HEK293 (cell line): ENCODE measurements around the gene IPO11.

ENCODE experiments used
- CTCF ChIA-PET: fragments of 350-600 bp; formaldehyde crosslinking; extraction: SDS; loops from one replicate; lab custom pipeline; 2021; ENCODE audit warnings: antibody characterized with exemption; lab: Yijun Ruan, JAX
- POLR2A ChIA-PET: fragments of 300-600 bp; formaldehyde crosslinking; extraction: SDS; loops from one replicate; lab custom pipeline; 2020; ENCODE audit warnings: antibody characterized with exemption, inconsistent platforms; lab: Yijun Ruan, JAX
- H3K27ac ChIP-seq: fragments of 200-500 bp; sonication (Bioruptor generic); 2 replicates; pipeline ENCODE4 v1.5.1; 2014; ENCODE audit warnings: low read depth, low read length, control low read depth, inconsistent platforms; ENCODE audit errors: extremely low read depth
- H3K36me3 ChIP-seq, 2 experiments: fragments of 200-500 bp in 1 of 2; sonication (Bioruptor generic) in 1 of 2; 1 replicate in 1 of 2; 2 replicates in 1 of 2; pipeline ENCODE4 v1.5.1; 2014 to 2017; ENCODE audit warnings: inconsistent platforms in 2 of 2, low read length in 2 of 2; ENCODE audit not compliant: control insufficient read depth in 2 of 2, insufficient read depth in 1 of 2
- H3K4me1 ChIP-seq: fragments of 200-500 bp; sonication (Bioruptor generic); 2 replicates; pipeline ENCODE4 v1.5.1; 2014; ENCODE audit warnings: mild to moderate bottlenecking, low read length, inconsistent platforms; ENCODE audit not compliant: control insufficient read depth, insufficient read depth
- H3K4me3 ChIP-seq: 2 replicates; pipeline ENCODE4 v1.5.1; 2011; ENCODE audit warnings: low read depth, mild to moderate bottlenecking, control low read depth, low read length, moderate library complexity
- H3K9me3 ChIP-seq: fragments of 200-500 bp; sonication (Bioruptor generic); 2 replicates; pipeline ENCODE4 v1.5.1; 2014; ENCODE audit warnings: low read depth, low read length, inconsistent platforms; ENCODE audit not compliant: control insufficient read depth, insufficient read depth
- GFI1B ChIP-seq: fragments of 450-650 bp; formaldehyde crosslinking; IDR thresholded peaks from 2 replicates; pipeline ENCODE4 v1.5.1; 2016; ENCODE audit warnings: missing biosample characterization, missing genetic modification characterization
- GLIS2 ChIP-seq: fragments of 450-650 bp; formaldehyde crosslinking; IDR thresholded peaks from 2 replicates; pipeline ENCODE4 v1.5.1; 2016; ENCODE audit warnings: missing biosample characterization, missing genetic modification characterization
- IKZF3 ChIP-seq: fragments of 450-650 bp; IDR thresholded peaks from 2 replicates; pipeline ENCODE4 v1.5.0; 2018; ENCODE audit warnings: missing biosample characterization, mild to moderate bottlenecking, missing genetic modification characterization, moderate library complexity
- MYNN ChIP-seq: fragments of 450-650 bp; formaldehyde crosslinking; IDR thresholded peaks from 2 replicates; pipeline ENCODE4 v1.5.1; 2016; ENCODE audit warnings: missing biosample characterization, missing genetic modification characterization, borderline replicate concordance
- REST ChIP-seq: fragments of 450-650 bp; formaldehyde crosslinking; IDR thresholded peaks from 2 replicates; pipeline ENCODE4 v1.5.1; 2016; ENCODE audit warnings: missing biosample characterization, missing genetic modification characterization
- YY1 ChIP-seq: fragments of 450-650 bp; formaldehyde crosslinking; IDR thresholded peaks from 2 replicates; pipeline ENCODE4 v1.5.1; 2018; ENCODE audit warnings: missing biosample characterization, missing genetic modification characterization
- ZBTB48 ChIP-seq: fragments of 450-650 bp; formaldehyde crosslinking; IDR thresholded peaks from 2 replicates; pipeline ENCODE4 v1.5.1; 2016; ENCODE audit warnings: missing biosample characterization, missing genetic modification characterization
- ZFP37 ChIP-seq: fragments of 450-650 bp; formaldehyde crosslinking; IDR thresholded peaks from 2 replicates; pipeline ENCODE4 v1.5.1; 2016; ENCODE audit warnings: missing biosample characterization, missing genetic modification characterization
- ZNF10 ChIP-seq: fragments of 450-650 bp; formaldehyde crosslinking; IDR thresholded peaks from 2 replicates; pipeline ENCODE4 v1.5.1; 2017; ENCODE audit warnings: missing biosample characterization, missing genetic modification characterization
- ZNF155 ChIP-seq: fragments of 450-650 bp; formaldehyde crosslinking; IDR thresholded peaks from 2 replicates; pipeline ENCODE4 v1.5.1; 2016; ENCODE audit warnings: missing biosample characterization, missing genetic modification characterization
- ZNF19 ChIP-seq: fragments of 450-650 bp; formaldehyde crosslinking; IDR thresholded peaks from 2 replicates; pipeline ENCODE4; 2016; ENCODE audit warnings: missing biosample characterization, missing genetic modification characterization, low read depth
- ZNF202 ChIP-seq: fragments of 450-650 bp; formaldehyde crosslinking; IDR thresholded peaks from 2 replicates; pipeline ENCODE4 v1.5.1; 2016; ENCODE audit warnings: missing biosample characterization, missing genetic modification characterization, borderline replicate concordance
- ZNF211 ChIP-seq: fragments of 450-650 bp; formaldehyde crosslinking; IDR thresholded peaks from 2 replicates; pipeline ENCODE4 v1.5.1; 2016; ENCODE audit warnings: low read depth, missing biosample characterization, missing genetic modification characterization
- ZNF324 ChIP-seq: fragments of 450-650 bp; formaldehyde crosslinking; IDR thresholded peaks from 2 replicates; pipeline ENCODE4 v1.5.1; 2016; ENCODE audit warnings: missing biosample characterization, missing genetic modification characterization
- ZNF473 ChIP-seq: fragments of 450-650 bp; formaldehyde crosslinking; IDR thresholded peaks from 2 replicates; pipeline ENCODE4 v1.5.1; 2017; ENCODE audit warnings: missing biosample characterization, missing genetic modification characterization
- ZNF830 ChIP-seq: fragments of 450-650 bp; IDR thresholded peaks from 2 replicates; pipeline ENCODE4 v1.5.0; 2018; ENCODE audit warnings: missing biosample characterization, missing genetic modification characterization, low read depth, mild to moderate bottlenecking, moderate library complexity
- ZNF843 ChIP-seq: fragments of 450-650 bp; formaldehyde crosslinking; IDR thresholded peaks from 2 replicates; pipeline ENCODE4 v1.5.1; 2016; ENCODE audit warnings: missing biosample characterization, missing genetic modification characterization
- TF ChIP-seq, protein P1 (sequence below): fragments of 450-650 bp; formaldehyde crosslinking; IDR thresholded peaks from 2 replicates; pipeline ENCODE4 v1.5.1; 2016; ENCODE audit warnings: missing biosample characterization, missing genetic modification characterization
- TF ChIP-seq, protein P2 (sequence below): fragments of 450-650 bp; formaldehyde crosslinking; IDR thresholded peaks from 2 replicates; pipeline ENCODE4 v1.5.1; 2016; ENCODE audit warnings: missing biosample characterization, missing genetic modification characterization
- TF ChIP-seq, protein P3 (sequence below): fragments of 450-650 bp; formaldehyde crosslinking; conservative IDR thresholded peaks from 2 replicates; pipeline ENCODE4 v1.5.1; 2016; ENCODE audit warnings: low read depth, missing biosample characterization, missing genetic modification characterization

The IPO11 gene

GRCh38 chr5:62483556-62483955, 71.0 kb downstream of the IPO11 start:
- CTCF ChIA-PET = interaction anchor here (0.6 kb wide), 1 partner anchor 270 kb away, joined by 3 read pairs; no protein-coding TSS in a partner anchor
- H3K27ac ChIP-seq = no peak overlapping the region
- TF ChIP-seq, protein P1, sequence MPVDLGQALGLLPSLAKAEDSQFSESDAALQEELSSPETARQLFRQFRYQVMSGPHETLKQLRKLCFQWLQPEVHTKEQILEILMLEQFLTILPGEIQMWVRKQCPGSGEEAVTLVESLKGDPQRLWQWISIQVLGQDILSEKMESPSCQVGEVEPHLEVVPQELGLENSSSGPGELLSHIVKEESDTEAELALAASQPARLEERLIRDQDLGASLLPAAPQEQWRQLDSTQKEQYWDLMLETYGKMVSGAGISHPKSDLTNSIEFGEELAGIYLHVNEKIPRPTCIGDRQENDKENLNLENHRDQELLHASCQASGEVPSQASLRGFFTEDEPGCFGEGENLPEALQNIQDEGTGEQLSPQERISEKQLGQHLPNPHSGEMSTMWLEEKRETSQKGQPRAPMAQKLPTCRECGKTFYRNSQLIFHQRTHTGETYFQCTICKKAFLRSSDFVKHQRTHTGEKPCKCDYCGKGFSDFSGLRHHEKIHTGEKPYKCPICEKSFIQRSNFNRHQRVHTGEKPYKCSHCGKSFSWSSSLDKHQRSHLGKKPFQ (tag by site-specific recombination) = no peak
- TF ChIP-seq ZNF202 (no peak), ZFP37 (tag by site-specific recombination) (no peak), ZNF324 (no peak)

DNA sequence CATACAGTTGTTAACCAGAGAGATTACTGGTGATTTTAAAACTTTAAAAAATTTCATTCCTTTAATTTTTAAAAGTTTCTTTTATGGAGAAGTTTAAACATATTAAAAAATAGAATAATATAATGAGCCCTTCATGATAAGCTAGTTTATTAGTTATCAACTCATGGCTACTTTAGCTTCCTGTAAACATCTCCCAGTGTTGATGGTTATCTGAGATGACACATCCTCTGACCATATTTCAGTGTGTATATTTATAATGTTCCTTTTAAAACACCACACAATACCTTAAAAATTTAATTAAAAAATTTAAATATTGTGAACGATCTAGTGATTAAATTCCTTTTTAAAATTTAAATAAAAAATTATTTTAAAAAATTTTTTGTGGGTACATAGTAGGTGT, 74.1 kb downstream of the IPO11 start:
- CTCF ChIA-PET = interaction anchor here (0.6 to 1.2 kb wide), 4 partner anchors 26 to 292 kb away, joined by 3 to 4 read pairs (median 4); no protein-coding TSS in a partner anchor
- H3K4me1 ChIP-seq = no peaks in the 10 kb centered on the region
- no peak overlapping the region for H3K27ac ChIP-seq
- H3K4me3 ChIP-seq = no peak overlapping the region
- H3K36me3 ChIP-seq = peaks cover 18% of the 10 kb centered on the region in 2 experiments; a peak in 2 of 3 replicates
- no peaks in the 10 kb centered on the region for H3K9me3 ChIP-seq
- TF ChIP-seq ZNF19 (tag by site-specific recombination) (no peak), ZNF155 (no peak), ZNF473 (tag by site-specific recombination) (no peak), ZNF211 (tag by site-specific recombination) (no peak), IKZF3 (tag by site-specific recombination) (no peak)
- TF ChIP-seq, protein P2, sequence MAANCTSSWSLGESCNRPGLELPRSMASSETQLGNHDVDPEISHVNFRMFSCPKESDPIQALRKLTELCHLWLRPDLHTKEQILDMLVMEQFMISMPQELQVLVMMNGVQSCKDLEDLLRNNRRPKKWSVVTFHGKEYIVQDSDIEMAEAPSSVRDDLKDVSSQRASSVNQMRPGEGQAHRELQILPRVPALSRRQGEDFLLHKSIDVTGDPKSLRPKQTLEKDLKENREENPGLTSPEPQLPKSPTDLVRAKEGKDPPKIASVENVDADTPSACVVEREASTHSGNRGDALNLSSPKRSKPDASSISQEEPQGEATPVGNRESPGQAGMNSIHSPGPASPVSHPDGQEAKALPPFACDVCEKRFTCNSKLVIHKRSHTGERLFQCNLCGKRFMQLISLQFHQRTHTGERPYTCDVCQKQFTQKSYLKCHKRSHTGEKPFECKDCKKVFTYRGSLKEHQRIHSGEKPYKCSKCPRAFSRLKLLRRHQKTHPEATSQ = no peak
- POLR2A ChIA-PET = no interaction called here

More at GRCh38 chr5:62483556-62483955, 71.0 kb downstream of the IPO11 start:
- Histone ChIP-seq H3K4me1 (no peaks in the 10 kb centered on the region), H3K4me3 (no peak overlapping the region), H3K36me3 (peaks cover 7 to 14% of the 10 kb centered on the region in 2 experiments; a peak in 2 of 3 replicates), H3K9me3 (no peaks in the 10 kb centered on the region)
- POLR2A ChIA-PET = no interaction called here

DNA sequence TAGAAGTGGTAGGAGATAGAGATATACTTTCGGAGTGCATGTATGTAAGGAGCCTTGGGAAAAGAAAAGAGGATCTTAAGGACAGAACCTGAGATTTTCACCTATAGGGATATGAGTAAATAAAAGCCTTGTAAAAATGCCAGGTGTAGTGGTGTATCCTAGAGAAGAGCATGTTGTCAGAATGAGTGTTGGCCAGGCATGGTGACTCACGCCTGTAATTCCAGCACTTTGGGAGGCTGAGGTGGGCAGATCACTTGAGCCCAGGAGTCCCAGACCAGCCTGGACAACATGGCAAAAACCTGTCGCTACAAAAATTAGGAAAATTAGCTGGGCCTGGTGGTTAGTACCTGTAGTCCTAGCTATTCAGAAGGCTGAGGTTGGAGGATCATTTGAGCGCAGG, 76.0 kb downstream of the IPO11 start:
- Histone ChIP-seq H3K27ac (no peak overlapping the region), H3K36me3 (peaks cover 16 to 18% of the 10 kb centered on the region in 2 experiments; a peak in 2 of 3 replicates), H3K9me3 (no peaks in the 10 kb centered on the region), H3K4me1 (no peaks in the 10 kb centered on the region), H3K4me3 (no peak overlapping the region)
- ChIA-PET CTCF (interaction anchor here (0.6 kb wide), 1 partner anchor 1529 kb away, joined by 4 read pairs; no protein-coding TSS in a partner anchor), POLR2A (no interaction called here)
- TF ChIP-seq GLIS2 (tag by site-specific recombination) (no peak), ZNF10 (tag by site-specific recombination) (no peak), ZNF830 (tag by site-specific recombination) (no peak), GFI1B (no peak), ZNF843 (tag by site-specific recombination) (no peak), ZBTB48 (tag by site-specific recombination) (no peak), YY1 (tag by site-specific recombination) (no peak), MYNN (tag by site-specific recombination) (no peak), REST (tag by site-specific recombination) (no peak), ZNF155 (no peak)
- TF ChIP-seq, protein P3, sequence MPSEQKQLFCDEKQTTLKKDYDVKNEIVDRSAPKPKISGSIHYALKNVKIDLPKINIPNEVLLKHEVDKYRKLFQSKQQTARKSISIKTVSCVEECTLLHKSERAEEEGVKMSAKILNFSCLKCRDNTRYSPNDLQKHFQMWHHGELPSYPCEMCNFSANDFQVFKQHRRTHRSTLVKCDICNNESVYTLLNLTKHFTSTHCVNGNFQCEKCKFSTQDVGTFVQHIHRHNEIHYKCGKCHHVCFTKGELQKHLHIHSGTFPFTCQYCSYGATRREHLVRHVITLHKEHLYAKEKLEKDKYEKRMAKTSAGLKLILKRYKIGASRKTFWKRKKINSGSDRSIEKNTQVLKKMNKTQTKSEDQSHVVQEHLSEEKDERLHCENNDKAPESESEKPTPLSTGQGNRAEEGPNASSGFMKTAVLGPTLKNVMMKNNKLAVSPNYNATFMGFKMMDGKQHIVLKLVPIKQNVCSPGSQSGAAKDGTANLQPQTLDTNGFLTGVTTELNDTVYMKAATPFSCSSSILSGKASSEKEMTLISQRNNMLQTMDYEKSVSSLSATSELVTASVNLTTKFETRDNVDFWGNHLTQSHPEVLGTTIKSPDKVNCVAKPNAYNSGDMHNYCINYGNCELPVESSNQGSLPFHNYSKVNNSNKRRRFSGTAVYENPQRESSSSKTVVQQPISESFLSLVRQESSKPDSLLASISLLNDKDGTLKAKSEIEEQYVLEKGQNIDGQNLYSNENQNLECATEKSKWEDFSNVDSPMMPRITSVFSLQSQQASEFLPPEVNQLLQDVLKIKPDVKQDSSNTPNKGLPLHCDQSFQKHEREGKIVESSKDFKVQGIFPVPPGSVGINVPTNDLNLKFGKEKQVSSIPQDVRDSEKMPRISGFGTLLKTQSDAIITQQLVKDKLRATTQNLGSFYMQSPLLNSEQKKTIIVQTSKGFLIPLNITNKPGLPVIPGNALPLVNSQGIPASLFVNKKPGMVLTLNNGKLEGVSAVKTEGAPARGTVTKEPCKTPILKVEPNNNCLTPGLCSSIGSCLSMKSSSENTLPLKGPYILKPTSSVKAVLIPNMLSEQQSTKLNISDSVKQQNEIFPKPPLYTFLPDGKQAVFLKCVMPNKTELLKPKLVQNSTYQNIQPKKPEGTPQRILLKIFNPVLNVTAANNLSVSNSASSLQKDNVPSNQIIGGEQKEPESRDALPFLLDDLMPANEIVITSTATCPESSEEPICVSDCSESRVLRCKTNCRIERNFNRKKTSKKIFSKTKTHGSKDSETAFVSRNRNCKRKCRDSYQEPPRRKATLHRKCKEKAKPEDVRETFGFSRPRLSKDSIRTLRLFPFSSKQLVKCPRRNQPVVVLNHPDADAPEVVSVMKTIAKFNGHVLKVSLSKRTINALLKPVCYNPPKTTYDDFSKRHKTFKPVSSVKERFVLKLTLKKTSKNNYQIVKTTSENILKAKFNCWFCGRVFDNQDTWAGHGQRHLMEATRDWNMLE (tag by site-specific recombination) = no peak
